Measurements from ENCODE around the gene SLC8A1.

DNA sequence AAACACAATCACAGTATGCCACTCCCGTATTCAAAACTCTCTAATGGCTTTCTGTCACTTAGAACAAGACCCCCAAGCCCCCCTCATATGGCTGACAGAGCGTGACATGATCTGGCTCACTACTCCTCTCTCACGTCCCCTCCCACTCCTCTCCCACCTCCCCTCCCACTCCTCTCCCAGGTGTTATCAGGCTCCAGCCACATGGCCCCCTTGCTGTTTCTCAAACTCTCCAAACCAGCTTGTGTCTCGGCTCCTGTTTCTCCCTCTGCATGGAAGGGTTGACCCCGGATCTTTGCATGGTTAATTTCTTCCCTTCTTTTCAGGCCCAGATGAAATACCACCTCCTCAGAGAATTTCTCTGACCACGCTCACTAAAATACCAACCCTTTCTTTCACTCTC, 180.8 kb downstream of the SLC8A1 start:
- no peak for TF ChIP-seq POLR2A (IDR thresholded peaks at IDR 0.05)
- TF ChIP-seq CTCF (IDR thresholded peaks at IDR 0.05), result no peak

All from Peyer's patch (tissue), 4 donors.